ENCODE data around the gene CNTNAP5. TPM values are rescaled to one million over a fixed set of nuclear protein-coding genes. Genes with fewer than 3 reads are reported as not detected.

The CNTNAP5 gene
- total and polyA plus RNA-seq, 8 donors, result 0.03 to 0.29 (median 0.10) TPM; not detected in 4

DNA sequence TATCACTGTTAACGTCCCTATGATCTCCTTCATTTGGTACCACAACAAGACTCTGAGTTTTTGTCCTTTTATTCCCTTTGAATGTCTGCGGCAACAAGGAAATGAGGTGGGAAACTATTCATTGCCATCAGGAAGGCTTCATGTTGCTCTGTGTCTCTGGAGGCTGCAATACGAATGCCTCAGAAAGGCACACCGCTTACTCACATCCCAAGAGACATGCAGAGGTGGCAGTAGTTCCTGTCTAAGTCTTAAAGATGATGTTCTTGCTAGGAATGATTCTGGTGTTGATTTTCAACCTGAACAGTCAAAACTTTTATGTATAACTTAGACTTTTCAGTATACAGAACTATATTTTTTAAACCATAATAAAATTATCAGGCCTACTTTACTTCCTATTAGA is 24.0 kb downstream of the CNTNAP5 start:
- TF ChIP-seq, protein P1, sequence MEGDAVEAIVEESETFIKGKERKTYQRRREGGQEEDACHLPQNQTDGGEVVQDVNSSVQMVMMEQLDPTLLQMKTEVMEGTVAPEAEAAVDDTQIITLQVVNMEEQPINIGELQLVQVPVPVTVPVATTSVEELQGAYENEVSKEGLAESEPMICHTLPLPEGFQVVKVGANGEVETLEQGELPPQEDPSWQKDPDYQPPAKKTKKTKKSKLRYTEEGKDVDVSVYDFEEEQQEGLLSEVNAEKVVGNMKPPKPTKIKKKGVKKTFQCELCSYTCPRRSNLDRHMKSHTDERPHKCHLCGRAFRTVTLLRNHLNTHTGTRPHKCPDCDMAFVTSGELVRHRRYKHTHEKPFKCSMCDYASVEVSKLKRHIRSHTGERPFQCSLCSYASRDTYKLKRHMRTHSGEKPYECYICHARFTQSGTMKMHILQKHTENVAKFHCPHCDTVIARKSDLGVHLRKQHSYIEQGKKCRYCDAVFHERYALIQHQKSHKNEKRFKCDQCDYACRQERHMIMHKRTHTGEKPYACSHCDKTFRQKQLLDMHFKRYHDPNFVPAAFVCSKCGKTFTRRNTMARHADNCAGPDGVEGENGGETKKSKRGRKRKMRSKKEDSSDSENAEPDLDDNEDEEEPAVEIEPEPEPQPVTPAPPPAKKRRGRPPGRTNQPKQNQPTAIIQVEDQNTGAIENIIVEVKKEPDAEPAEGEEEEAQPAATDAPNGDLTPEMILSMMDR (IDR thresholded peaks at IDR 0.05), result no peak
- no peaks in the 10 kb centered on the region for H3K36me3 ChIP-seq
- H3K9me3 ChIP-seq, result peaks cover 0 to 2% of the 10 kb centered on the region in 2 donors
- intact Hi-C loops (cut with DNase I), result no loop called here
- no peaks in the 10 kb centered on the region for H3K4me1 ChIP-seq
- H3K27me3 ChIP-seq, result no peaks in the 10 kb centered on the region
- DNase-seq (no peak), ATAC-seq (no peak)
- H3K4me3 ChIP-seq, result no peak overlapping the region
- no peak overlapping the region for H3K27ac ChIP-seq

DNA sequence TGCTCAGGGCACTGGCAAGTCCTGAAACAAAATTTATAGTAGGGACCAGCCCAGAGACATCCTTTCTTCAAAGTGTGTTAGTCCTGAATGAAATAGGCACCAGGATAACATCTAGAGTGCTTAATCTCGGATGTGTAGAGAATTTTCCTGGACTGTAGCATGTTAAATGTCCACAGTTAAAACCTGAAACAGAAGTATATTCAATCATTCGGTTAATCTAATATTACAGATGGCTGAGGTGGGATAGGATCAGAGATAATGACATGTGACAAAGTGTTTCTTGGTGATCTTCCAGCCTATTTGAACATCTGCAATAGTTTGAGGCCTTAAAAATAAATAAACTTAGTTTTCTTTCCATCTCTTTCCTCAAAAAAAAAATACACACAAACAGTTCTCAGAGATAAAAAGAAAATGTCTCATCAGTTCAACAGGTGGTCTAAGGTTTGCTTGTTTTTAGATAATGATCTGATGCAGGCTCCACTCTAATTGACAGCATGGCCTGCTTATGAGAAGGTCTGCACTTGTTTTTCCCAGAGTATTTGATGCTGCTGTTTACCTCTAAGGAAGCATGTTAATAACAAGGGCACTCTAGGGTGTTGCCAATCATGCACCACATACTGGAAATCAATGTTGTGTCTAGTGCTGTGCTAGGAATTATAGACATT is 25.9 kb downstream of the CNTNAP5 start:
- Histone ChIP-seq H3K9me3 (peaks cover 0 to 2% of the 10 kb centered on the region in 2 donors), H3K27me3 (no peaks in the 10 kb centered on the region), H3K4me1 (no peaks in the 10 kb centered on the region), H3K27ac (no peak overlapping the region), H3K36me3 (no peaks in the 10 kb centered on the region), H3K4me3 (no peak overlapping the region)
- ATAC-seq, result no peak
- TF ChIP-seq, protein P1 (IDR thresholded peaks at IDR 0.05), result no peak
- no peak for DNase-seq
- intact Hi-C loops (cut with DNase I), result no loop called here

DNA sequence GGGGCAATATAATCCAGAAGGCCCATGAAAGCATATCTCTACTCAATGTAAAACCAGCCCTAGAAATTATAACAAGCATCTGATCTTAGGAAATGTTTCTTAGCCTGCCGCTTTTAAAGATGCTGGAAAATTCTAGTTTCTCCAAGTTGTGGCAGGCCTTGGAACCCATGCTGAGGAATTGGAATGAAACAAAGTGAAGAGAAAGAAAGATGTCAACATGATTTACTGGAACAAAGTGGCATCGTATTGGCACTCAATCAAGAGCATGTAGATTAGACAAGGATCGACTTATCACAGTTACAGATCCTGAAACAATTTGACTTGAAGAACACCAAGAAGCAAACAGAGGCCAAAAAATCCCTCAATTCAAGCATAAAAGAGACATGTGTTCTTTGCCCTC is 28.7 kb downstream of the CNTNAP5 start:
- no peak for ATAC-seq
- TF ChIP-seq, protein P1 (IDR thresholded peaks at IDR 0.05), result no peak
- Histone ChIP-seq H3K4me3 (no peak overlapping the region), H3K36me3 (no peaks in the 10 kb centered on the region), H3K27ac (no peak overlapping the region), H3K4me1 (no peaks in the 10 kb centered on the region), H3K27me3 (no peaks in the 10 kb centered on the region), H3K9me3 (peaks cover 0 to under 1% of the 10 kb centered on the region in 2 donors)
- intact Hi-C loops (cut with DNase I), result no loop called here
- DNase-seq, result no peak

DNA sequence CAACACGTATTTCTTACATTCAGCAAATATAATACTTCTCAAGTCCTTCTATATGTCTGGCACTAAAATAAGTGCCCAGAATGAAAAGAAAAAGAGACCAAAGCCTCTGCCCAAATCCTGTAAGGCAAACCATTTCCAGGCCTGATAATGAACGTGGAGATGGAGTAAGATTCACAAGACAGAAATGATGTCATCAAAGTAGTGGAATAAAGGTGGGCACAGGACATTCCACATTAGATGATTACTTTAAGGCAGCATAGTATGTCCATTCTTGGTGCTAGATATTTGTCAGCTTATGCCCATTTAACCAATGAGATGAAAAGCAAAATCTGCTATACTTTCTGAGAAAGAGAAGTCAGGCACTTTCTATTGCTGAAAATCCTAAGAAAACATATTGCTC is 38.5 kb downstream of the CNTNAP5 start:
- TF ChIP-seq, protein P1 (IDR thresholded peaks at IDR 0.05), result no peak
- H3K9me3 ChIP-seq, result no peaks in the 10 kb centered on the region
- intact Hi-C loops (cut with DNase I), result no loop called here

DNA sequence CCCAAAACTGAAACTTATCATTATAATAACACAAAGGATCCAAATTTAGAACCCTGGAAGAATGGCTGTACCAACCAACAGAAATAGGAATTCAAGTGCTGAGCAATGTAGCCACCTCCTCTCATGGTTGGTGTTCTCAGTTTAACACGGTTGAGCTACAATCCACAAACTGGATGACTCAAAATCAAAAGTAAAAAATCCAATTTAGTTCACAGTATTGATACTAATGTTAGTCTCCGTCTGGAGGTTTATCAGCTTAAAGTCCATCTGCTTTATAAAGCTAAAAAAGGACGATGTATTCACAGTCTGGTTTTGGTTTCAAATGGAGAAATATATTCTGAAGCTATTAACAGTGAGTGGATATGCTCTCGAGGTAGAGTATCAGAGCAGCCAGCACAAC is 40.5 kb downstream of the CNTNAP5 start:
- no peak for DNase-seq
- Histone ChIP-seq H3K36me3 (no peaks in the 10 kb centered on the region), H3K9me3 (peaks cover 0 to 5% of the 10 kb centered on the region in 2 donors), H3K27me3 (no peaks in the 10 kb centered on the region), H3K27ac (no peak overlapping the region), H3K4me3 (no peak overlapping the region), H3K4me1 (no peaks in the 10 kb centered on the region)
- intact Hi-C loops (cut with DNase I), result no loop called here
- no peak for ATAC-seq
- TF ChIP-seq, protein P1 (IDR thresholded peaks at IDR 0.05), result no peak

More for the DNA sequence above, 38.5 kb downstream of the CNTNAP5 start:
- H3K27me3 ChIP-seq, result no peaks in the 10 kb centered on the region
- ATAC-seq (no peak), DNase-seq (no peak)
- no peaks in the 10 kb centered on the region for H3K4me1 ChIP-seq
- H3K36me3 ChIP-seq, result no peaks in the 10 kb centered on the region
- H3K4me3 ChIP-seq, result no peak overlapping the region
- no peak overlapping the region for H3K27ac ChIP-seq

Data from left lung (tissue), 10 donors.